Memory B cell (primary cell): ENCODE measurements around the gene TEX30.

Source experiments
- ATAC-seq: fragments of 150-1000 bp; cut with Tn5 transposase; 2 replicates; pipeline ENCODE4 v1.10.0; 2021; ENCODE audit warnings: low read depth, mild to moderate bottlenecking, moderate library complexity
- DNase-seq, 2 donors: peaks; one replicate each; pipeline ENCODE4 v3.0.0; 2022; ENCODE audit warnings: low spot score in 2 of 2
- H3K27ac Mint-ChIP-seq: one replicate; pipeline ENCODE4 v1.8.0; 2022; ENCODE audit warnings: mild to moderate bottlenecking, moderate library complexity, mixed read lengths
- H3K27me3 Mint-ChIP-seq: one replicate; pipeline ENCODE4 v1.8.0; 2022; ENCODE audit warnings: mixed read lengths
- H3K36me3 Mint-ChIP-seq: one replicate; pipeline ENCODE4 v1.8.0; 2022; ENCODE audit warnings: mild to moderate bottlenecking, mixed read lengths
- H3K4me1 Mint-ChIP-seq: one replicate; pipeline ENCODE4 v1.8.0; 2022; ENCODE audit warnings: mixed read lengths
- H3K4me3 Mint-ChIP-seq: one replicate; pipeline ENCODE4 v1.8.0; 2022; ENCODE audit warnings: mild to moderate bottlenecking, moderate library complexity, mixed read lengths
- H3K9me3 Mint-ChIP-seq: one replicate; pipeline ENCODE4 v1.8.0; 2022; ENCODE audit warnings: mixed read lengths

TEX30 gene

GRCh38 chr13:102718746-102719145 lies 54.8 kb downstream of the TEX30 start:
- ATAC-seq (no peak), DNase-seq (no peak)
- Mint-ChIP-seq H3K36me3 (no peaks in the 10 kb centered on the region), H3K27me3 (peaks cover 7% of the 10 kb centered on the region), H3K4me1 (peaks cover 3% of the 10 kb centered on the region), H3K27ac (no peak overlapping the region), H3K9me3 (peaks cover 2% of the 10 kb centered on the region), H3K4me3 (no peak overlapping the region)
